Mononuclear cell (primary cell): ENCODE results near the gene BACH2. TPM values are rescaled to one million over a fixed set of nuclear protein-coding genes. Genes with fewer than 3 reads are reported as not detected.

ENCODE experiments used
- H3K27me3 ChIP-seq: 2 replicates; pipeline ENCODE4 v1.6.0; 2011; ENCODE audit warnings: low read length, control low read depth; ENCODE audit not compliant: insufficient read depth
- H3K4me1 ChIP-seq: 2 replicates; pipeline ENCODE4 v1.5.1; 2011; ENCODE audit warnings: mild to moderate bottlenecking, low read length, control low read depth; ENCODE audit not compliant: insufficient read depth
- H3K4me3 ChIP-seq: 2 replicates; pipeline ENCODE4 v1.5.1; 2011; ENCODE audit warnings: mild to moderate bottlenecking, low read length, moderate library complexity
- H3K9me3 ChIP-seq: 2 replicates; pipeline ENCODE4 v1.5.1; 2011; ENCODE audit warnings: low read depth, mild to moderate bottlenecking, control low read depth, low read length
- total RNA-seq: library from RNA; depleted of rRNA; stranded (reverse); fragments of >200 nt; gene quantifications from one replicate; pipeline ENCODE4 v1.2.3, GENCODE V29; 2012

BACH2 gene
- total RNA-seq, 1 donor, result 37.6 TPM

DNA sequence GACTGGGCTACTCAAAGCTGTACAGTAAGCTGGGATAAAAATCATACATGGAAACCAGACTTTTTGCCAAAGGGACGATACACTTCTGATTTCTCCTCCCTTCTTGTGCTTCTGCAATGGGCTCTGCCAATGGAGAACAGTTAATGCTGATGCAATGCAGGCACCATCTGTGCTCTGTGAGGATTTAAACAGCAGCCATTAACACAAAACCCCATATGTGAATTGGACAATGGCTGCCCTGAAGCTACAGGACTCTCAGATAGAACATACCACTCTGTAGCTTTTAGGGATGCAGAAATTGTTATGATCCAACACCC lies 330.5 kb downstream of the BACH2 start:
- no peaks in the 10 kb centered on the region for H3K4me1 ChIP-seq
- H3K4me3 ChIP-seq, result no peak overlapping the region
- H3K27me3 ChIP-seq, result no peaks in the 10 kb centered on the region
- H3K9me3 ChIP-seq, result no peaks in the 10 kb centered on the region

DNA sequence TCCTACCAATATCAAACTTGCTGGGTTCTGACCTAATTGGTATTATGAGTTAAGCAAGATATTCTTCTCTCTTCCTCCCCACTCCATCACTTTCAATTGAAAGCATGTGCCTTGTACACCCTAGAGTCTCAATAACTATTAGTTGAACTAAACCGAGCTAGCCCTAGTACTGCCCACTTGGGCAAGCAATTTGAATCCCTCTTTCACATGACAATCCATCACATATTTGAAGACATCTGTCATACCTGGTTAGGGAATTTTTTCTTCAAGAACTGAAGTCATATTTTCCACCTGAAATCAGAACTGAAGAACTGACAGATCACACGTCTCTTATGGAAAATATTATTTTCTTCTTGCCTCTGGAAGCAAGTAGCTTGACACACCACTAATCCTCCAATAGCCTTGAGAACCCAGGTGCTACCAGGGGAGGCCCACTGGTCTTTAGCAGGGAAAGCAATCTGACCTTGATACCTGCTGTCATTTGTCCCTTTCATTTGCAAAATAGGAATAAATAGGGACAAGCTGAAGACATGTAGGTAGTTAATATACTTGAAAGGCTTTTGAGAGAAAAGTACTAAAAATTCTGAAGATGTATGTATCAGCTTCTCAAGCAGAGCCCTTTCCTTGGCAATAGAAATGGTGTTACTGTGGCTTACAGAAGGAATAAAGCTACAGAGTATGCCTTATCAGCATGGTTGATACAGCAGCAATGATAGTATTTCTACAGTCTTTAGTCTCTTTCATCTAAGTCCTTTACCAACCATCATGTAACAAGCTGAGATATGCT lies 331.0 kb downstream of the BACH2 start:
- Histone ChIP-seq H3K9me3 (no peaks in the 10 kb centered on the region), H3K4me1 (no peaks in the 10 kb centered on the region)

DNA sequence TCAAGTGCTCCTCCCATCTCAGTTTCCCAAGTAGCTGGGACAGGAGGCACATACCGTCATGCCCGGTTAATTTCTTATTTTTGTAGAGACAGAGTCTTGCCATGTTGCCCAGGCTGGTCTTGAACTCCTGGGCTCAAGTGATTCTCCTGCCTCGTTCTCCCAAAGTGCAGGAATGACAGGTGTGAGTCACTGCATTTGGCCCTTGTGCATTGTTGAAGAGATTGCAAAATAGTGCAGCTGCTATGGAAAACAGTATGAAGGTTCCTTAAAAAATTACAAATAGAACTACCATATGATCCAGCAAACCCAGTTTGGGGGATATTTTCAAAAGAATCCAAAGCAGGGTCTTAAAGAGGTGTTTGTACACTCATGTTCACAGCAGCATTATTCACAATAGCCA lies 333.3 kb downstream of the BACH2 start:
- H3K27me3 ChIP-seq, result no peaks in the 10 kb centered on the region
- H3K9me3 ChIP-seq, result no peaks in the 10 kb centered on the region
- no peaks in the 10 kb centered on the region for H3K4me1 ChIP-seq
- no peak overlapping the region for H3K4me3 ChIP-seq

More for the DNA sequence above, 331.0 kb downstream of the BACH2 start:
- no peak overlapping the region for H3K4me3 ChIP-seq
- H3K27me3 ChIP-seq, result no peaks in the 10 kb centered on the region

DNA sequence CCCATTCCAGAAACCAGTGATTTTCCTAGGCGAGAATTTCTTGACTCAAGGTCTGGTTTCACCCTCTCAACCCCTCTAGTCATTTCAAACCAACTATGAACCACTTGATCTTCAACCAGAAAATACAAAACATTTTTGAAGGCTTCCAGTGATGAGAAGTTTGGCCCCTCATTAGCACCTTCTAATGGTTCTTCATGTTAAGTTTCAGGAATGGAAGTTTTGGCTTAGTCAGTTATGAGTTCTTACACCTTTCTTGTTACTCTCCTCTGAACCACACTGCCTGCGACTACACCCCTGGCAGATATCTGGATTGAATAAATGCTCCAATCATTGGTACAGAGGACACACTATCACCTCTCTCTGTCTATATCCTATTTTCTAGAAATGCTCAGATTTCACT lies 335.2 kb downstream of the BACH2 start:
- H3K4me3 ChIP-seq, result no peak overlapping the region
- H3K27me3 ChIP-seq, result no peaks in the 10 kb centered on the region
- H3K4me1 ChIP-seq, result no peaks in the 10 kb centered on the region
- no peaks in the 10 kb centered on the region for H3K9me3 ChIP-seq

DNA sequence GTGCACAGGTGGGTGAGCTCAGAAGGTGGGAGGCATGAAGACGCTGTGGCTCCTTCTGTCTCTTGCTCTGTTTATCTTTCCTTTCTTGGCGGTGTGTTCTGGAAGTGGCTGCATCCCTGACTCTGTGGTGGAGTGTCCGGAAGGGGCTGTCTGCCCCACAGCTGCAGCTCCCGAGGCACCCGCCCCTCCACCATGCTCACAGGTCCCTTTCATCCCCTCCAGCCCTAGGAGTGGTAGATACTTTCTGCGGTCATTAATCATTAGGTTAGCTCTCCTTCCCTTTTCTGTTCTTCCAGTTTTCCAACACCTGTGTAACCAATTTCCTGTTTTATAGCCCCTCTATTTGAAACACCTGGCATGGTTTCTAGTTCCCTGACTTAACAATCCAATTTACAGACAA lies 336.8 kb downstream of the BACH2 start:
- no peaks in the 10 kb centered on the region for H3K27me3 ChIP-seq
- no peak overlapping the region for H3K4me3 ChIP-seq
- H3K9me3 ChIP-seq, result no peaks in the 10 kb centered on the region
- H3K4me1 ChIP-seq, result peaks cover 7% of the 10 kb centered on the region

DNA sequence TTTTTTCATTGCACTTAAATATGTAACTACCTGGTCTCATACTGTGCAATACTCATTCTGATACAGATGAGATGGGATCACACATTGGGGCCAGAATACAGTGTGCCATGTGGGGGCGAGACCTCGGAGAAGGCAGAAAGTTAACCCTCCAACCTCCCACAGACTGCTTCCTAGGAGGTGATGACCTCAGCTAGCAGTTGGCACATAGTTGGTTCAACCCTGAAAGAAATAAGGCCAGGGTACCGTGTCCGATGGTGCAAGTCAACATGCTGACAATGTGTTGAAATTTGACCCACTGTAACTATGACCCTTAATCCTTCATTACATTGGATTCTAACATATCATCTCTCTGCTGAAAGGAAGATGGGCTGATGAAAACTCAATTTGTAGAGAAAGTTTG lies 340.5 kb downstream of the BACH2 start:
- H3K4me3 ChIP-seq, result no peak overlapping the region
- H3K4me1 ChIP-seq, result peaks cover 37% of the 10 kb centered on the region
- H3K9me3 ChIP-seq, result no peaks in the 10 kb centered on the region
- H3K27me3 ChIP-seq, result no peaks in the 10 kb centered on the region

DNA sequence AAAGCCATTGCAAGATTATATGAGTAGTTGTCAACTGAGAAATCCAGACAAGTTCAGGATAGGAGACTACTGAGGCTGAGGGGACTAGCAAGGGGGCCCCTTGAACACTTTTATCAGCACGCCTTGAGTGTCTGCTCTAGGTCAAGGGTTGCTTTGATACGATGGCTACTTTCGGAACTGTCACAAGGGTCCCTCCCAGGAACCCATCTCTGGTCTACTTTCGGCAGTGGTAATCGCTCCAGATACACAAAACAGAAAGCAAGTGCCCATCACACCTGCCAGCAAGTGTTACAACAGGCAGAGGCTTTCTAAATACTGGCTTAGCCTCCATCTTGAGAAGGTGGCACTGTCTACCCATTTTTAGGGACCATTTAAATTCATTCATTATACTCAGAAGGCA lies 341.3 kb downstream of the BACH2 start:
- H3K4me3 ChIP-seq, result no peak overlapping the region
- H3K4me1 ChIP-seq, result peaks cover 37% of the 10 kb centered on the region
- no peaks in the 10 kb centered on the region for H3K27me3 ChIP-seq
- no peaks in the 10 kb centered on the region for H3K9me3 ChIP-seq

DNA sequence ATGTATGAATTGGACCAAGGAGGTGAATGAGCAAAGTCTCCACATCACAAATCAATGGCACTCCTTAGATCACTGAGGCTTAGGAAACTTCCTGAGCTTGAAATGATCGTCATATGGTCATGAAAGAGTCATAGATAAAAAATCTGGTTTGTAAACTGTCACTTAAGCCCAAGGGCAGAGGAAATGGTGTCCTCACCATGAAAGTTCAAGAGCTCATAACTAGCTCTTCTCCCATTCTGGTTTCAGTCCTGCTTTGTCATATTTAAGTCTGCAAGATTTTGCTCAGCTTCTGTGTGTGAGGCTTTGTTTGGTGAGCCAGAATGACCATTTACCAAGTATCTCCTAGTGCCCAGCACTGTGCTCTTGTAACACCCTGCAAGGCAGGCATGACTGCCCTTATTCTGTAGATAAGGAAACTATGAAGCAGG lies 341.9 kb downstream of the BACH2 start:
- Histone ChIP-seq H3K4me1 (peaks cover 37% of the 10 kb centered on the region), H3K9me3 (no peaks in the 10 kb centered on the region), H3K4me3 (no peak overlapping the region), H3K27me3 (no peaks in the 10 kb centered on the region)

DNA sequence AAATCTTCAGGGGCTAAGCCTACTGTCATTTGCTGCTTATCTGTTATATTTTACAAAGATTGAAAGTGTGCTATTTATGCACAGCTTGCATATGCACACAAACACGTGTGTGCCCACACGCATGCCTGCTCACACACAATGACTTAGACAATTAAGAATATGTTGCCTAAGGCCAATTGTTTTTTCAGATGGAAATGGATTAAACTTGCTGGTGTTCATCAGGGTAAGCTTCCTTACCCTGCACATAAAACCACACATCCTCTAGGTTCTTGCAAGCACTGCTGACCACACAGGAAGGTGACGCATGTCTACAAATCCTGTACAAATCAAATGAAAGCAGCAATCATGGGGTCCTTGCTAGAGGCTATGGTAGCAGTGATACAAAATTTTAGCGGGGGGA lies 344.0 kb downstream of the BACH2 start:
- Histone ChIP-seq H3K9me3 (no peaks in the 10 kb centered on the region), H3K4me3 (no peak overlapping the region), H3K4me1 (peaks cover 37% of the 10 kb centered on the region), H3K27me3 (no peaks in the 10 kb centered on the region)

DNA sequence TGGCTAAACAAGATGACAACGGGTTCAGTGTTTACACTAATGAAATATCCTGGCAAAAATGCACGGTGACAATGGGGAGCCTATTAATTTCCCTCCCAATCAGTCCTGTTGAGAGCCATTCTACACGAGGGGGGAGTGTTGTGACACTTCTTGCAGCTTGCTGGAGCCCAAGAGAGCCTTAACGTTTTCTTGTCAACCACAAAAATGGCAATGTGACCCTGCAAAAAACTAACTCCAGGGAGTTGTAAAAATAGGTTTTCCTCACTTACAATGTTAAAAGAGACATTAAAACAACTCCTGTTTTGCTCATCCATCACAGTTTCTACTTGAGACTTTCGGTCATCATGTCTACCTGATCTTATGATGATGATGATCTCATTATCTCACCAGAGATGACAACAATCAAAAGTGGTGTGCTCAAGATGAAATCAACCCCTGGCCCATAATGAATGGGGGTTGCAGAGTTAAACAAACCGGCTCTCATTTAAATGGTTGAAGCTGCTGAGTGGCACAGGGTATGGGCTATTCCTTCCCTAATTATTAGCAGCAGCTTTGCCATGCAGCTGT lies 344.5 kb downstream of the BACH2 start:
- H3K9me3 ChIP-seq, result no peaks in the 10 kb centered on the region

DNA sequence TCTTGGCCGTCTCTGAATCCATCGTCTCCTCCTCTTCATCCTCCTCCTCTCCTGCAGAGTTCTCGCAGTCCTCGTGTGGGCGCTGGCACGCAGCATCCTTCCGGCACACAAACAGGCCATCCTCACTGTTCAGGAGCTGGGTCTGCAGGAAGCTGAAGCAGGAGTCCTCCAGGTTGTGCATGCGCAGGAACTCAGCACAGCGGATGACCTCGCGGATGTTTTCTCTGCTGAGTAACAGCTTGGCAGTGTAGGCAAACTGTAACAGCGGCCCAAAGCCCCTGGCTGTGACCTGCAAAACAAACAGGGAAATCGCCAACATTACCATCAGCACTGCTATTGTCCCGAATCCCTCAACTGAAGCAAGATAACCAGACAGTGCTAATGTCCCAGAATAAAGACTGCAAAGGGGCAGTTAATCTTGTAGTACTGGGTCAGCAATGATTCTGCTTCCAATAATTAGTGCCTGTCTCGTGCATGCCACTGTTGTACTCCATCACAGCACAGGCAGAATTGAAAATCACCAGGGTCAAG lies 345.0 kb downstream of the BACH2 start:
- no peak overlapping the region for H3K4me3 ChIP-seq
- no peaks in the 10 kb centered on the region for H3K27me3 ChIP-seq
- H3K9me3 ChIP-seq, result no peaks in the 10 kb centered on the region
- H3K4me1 ChIP-seq, result peaks cover 37% of the 10 kb centered on the region

More for the DNA sequence above, 344.5 kb downstream of the BACH2 start:
- Histone ChIP-seq H3K27me3 (no peaks in the 10 kb centered on the region), H3K4me3 (no peak overlapping the region), H3K4me1 (peaks cover 37% of the 10 kb centered on the region)

DNA sequence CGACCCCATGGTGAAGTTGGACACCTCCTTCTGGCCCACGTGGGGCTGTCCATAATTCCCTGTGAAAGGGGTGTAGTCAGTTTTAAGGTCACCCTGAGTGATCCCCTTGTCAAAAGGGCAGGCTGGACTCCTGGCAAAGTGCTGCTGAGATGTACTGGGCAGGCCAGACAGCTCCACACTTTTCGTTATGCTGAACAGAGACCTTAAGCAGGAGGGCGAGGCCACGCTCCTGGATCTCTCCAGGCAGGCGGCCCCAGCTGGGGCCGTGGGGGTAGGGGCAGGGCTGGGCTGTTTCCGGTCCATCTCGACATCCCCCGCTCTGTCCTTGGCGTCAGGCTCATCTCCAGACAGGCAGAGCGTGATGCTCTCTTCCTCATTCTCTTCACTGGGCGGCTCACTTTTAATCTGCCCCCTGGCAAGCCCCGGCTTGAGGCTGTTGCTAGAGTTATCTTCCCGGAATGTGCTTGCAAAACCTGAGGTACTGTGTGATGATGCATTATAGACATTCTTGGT lies 345.7 kb downstream of the BACH2 start:
- Histone ChIP-seq H3K9me3 (no peaks in the 10 kb centered on the region), H3K4me1 (peaks cover 37% of the 10 kb centered on the region), H3K27me3 (no peaks in the 10 kb centered on the region), H3K4me3 (no peak overlapping the region)

DNA sequence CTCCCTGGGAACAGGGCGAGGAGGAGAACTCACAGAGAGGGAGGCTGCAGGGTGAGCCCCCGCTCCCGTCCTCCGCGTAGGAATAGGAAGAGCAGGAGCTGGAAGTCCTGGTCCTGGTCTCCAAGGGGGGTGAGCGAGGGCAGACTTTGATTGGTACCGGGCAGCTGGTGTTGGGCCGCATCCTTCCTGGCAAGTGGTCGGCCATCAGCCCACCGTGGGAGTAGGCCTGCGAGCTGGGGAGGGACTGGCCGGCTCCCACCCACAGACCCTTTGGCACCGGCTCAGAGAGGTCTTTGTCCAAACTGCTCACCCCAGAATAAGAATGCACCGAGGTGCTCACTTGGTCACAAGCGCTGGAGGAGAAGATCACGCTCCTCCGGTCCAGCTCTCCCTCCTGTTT lies 346.2 kb downstream of the BACH2 start:
- Histone ChIP-seq H3K9me3 (no peaks in the 10 kb centered on the region), H3K27me3 (no peaks in the 10 kb centered on the region), H3K4me3 (no peak overlapping the region)

DNA sequence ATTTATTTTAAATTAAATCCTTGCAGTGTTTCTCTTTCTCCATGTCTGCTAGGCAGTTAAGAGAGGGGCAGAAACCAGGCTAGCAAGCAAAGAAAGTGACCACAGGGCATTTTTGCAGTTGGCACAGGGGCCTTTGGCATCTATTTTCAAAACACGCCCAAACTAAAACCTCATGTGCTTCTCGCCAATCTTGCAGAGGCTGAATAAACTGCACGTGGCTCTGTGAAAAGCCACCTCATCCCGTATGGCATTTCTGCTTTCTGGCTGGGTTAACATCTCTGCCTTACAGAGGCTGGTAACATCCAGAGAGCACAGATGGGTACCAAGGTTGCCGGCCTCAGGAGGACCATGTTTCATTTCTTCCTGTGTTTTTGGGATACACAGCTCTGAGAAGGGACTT lies 347.8 kb downstream of the BACH2 start:
- H3K27me3 ChIP-seq, result no peaks in the 10 kb centered on the region
- no peaks in the 10 kb centered on the region for H3K9me3 ChIP-seq
- peaks cover 26% of the 10 kb centered on the region for H3K4me1 ChIP-seq
- H3K4me3 ChIP-seq, result no peak overlapping the region

More for the DNA sequence above, 346.2 kb downstream of the BACH2 start:
- H3K4me1 ChIP-seq, result peaks cover 36% of the 10 kb centered on the region

DNA sequence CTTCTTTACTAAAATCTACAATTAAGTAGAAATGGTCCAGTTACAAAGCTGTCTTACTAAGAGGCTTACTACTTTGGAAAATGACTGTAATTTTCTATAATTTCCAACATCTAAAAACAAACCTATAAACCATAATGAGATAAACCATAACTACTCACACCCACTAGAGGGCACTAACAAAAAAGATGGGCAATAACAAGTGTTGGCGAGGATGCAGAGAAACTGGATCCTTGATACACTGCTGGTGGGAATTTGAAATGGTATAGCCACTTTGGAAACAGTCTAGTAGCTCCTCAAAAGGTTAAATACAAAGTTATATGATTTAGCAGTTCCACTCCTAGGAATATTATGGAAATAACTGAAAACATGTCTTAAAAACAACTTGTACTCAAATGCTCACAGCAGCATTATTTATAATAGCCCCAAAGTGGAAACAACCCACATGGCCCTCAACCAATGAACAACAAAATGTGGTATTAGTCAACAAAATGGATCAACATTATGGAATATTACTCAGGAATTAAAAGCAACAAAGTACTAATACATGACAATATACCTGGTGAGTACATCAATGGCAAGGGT lies 351.7 kb downstream of the BACH2 start:
- Histone ChIP-seq H3K4me3 (no peak overlapping the region), H3K4me1 (peaks cover 2% of the 10 kb centered on the region), H3K27me3 (no peaks in the 10 kb centered on the region), H3K9me3 (no peaks in the 10 kb centered on the region)
